Mammary epithelial cell (primary cell): Measurements from ENCODE around the gene CXADR.

Experiments used
- EZH2 ChIP-seq: IDR thresholded peaks from 2 replicates; pipeline ENCODE4 v1.6.1; 2012; ENCODE audit warnings: low read length, inconsistent platforms, borderline replicate concordance
- TF ChIP-seq, protein P1 (sequence below), 2 donors: IDR thresholded peaks in 1 of 2; conservative IDR thresholded peaks in 1 of 2; 2 replicates each; pipeline ENCODE4 v1.5.1; 2011 to 2012; ENCODE audit warnings: inconsistent platforms in 2 of 2, low read length in 2 of 2, mild to moderate bottlenecking in 2 of 2, control low read depth in 1 of 2, low read depth in 1 of 2; ENCODE audit not compliant: insufficient read depth in 1 of 2; ENCODE audit errors: extremely low read depth in 1 of 2

- TF ChIP-seq, protein P1, sequence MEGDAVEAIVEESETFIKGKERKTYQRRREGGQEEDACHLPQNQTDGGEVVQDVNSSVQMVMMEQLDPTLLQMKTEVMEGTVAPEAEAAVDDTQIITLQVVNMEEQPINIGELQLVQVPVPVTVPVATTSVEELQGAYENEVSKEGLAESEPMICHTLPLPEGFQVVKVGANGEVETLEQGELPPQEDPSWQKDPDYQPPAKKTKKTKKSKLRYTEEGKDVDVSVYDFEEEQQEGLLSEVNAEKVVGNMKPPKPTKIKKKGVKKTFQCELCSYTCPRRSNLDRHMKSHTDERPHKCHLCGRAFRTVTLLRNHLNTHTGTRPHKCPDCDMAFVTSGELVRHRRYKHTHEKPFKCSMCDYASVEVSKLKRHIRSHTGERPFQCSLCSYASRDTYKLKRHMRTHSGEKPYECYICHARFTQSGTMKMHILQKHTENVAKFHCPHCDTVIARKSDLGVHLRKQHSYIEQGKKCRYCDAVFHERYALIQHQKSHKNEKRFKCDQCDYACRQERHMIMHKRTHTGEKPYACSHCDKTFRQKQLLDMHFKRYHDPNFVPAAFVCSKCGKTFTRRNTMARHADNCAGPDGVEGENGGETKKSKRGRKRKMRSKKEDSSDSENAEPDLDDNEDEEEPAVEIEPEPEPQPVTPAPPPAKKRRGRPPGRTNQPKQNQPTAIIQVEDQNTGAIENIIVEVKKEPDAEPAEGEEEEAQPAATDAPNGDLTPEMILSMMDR (conservative IDR thresholded peaks at IDR 0.05 in 1 of 2, IDR thresholded peaks at IDR 0.05 in 1 of 2; ENCODE audit: extremely low read depth in 1 of 2, insufficient read depth in 1 of 2, low read depth in 1 of 2, low read length in 2 of 2): no peak
- TF ChIP-seq EZH2: no peak
Observed at GRCh38 chr21:17469727-17470126, 43.1 kb upstream of the CXADR start.
